COLO668 (cell line): ENCODE data around the gene GSAP.
"Not testable (repeated sequence)": the region's sequence is repeated elsewhere in the genome, so short reads cannot be mapped to it uniquely, and the experiment has no call there.

ENCODE experiments used
- DNase-seq: peaks from one replicate; lab custom pipeline; 2025; ENCODE audit not compliant: unreplicated experiment; lab: John Stamatoyannopoulos, UW

Gene GSAP

GRCh38 chr7:77415823-77416620 lies at the start of gene GSAP:
Gene GSAP (minus strand): TSS chr7:77416349. CDS start chr7:77416321, 28 bp downstream.
- peak; percentile 79 for DNase-seq

- DNase-seq = no peak
Measured at GRCh38 chr7:77465256-77465655, 49.1 kb upstream of the GSAP start.

- no peak for DNase-seq
Measured at GRCh38 chr7:77464589-77464988, 48.4 kb upstream of the GSAP start.

- DNase-seq = not testable (repeated sequence)
Measured at GRCh38 chr7:77463632-77464031, 47.5 kb upstream of the GSAP start.

GRCh38 chr7:77461842-77462241 lies 45.7 kb upstream of the GSAP start:
- no peak for DNase-seq

GRCh38 chr7:77461246-77461645 lies 45.1 kb upstream of the GSAP start:
- no peak for DNase-seq

GRCh38 chr7:77460057-77460486 lies 43.9 kb upstream of the GSAP start:
- no peak for DNase-seq

GRCh38 chr7:77459311-77459726 lies 43.2 kb upstream of the GSAP start:
- DNase-seq = no peak

- DNase-seq = no peak
Measured at GRCh38 chr7:77458786-77459185, 42.6 kb upstream of the GSAP start.

- DNase-seq = no peak
Measured at GRCh38 chr7:77457779-77458178, 41.6 kb upstream of the GSAP start.

GRCh38 chr7:77456696-77457095 lies 40.5 kb upstream of the GSAP start:
- DNase-seq = no peak

GRCh38 chr7:77455321-77455720 lies 39.2 kb upstream of the GSAP start:
- DNase-seq = peak; percentile 53

- DNase-seq = no peak
Measured at GRCh38 chr7:77454802-77455201, 38.7 kb upstream of the GSAP start.

- no peak for DNase-seq
Measured at GRCh38 chr7:77453531-77453930, 37.4 kb upstream of the GSAP start.

- DNase-seq = not testable (repeated sequence)
Measured at GRCh38 chr7:77451950-77452349, 35.8 kb upstream of the GSAP start.

GRCh38 chr7:77450613-77451012 lies 34.5 kb upstream of the GSAP start:
- no peak for DNase-seq

GRCh38 chr7:77450054-77450453 lies 33.9 kb upstream of the GSAP start:
- no peak for DNase-seq

GRCh38 chr7:77447616-77448015 lies 31.5 kb upstream of the GSAP start:
- DNase-seq = no peak

- DNase-seq = no peak
Measured at GRCh38 chr7:77444123-77444522, 28.0 kb upstream of the GSAP start.

GRCh38 chr7:77443042-77443441 lies 26.9 kb upstream of the GSAP start:
- DNase-seq = no peak

GRCh38 chr7:77442636-77443035 lies 26.5 kb upstream of the GSAP start:
- DNase-seq = no peak

- DNase-seq = no peak
Measured at GRCh38 chr7:77441046-77441445, 24.9 kb upstream of the GSAP start.

- DNase-seq = peak; percentile 10
Measured at GRCh38 chr7:77439572-77439971, 23.4 kb upstream of the GSAP start.
